HL-60/S4 treated with phorbol 12-myristate 13-acetate at 8.2 ng/mL for 4 days and 3 days (cell line): ENCODE measurements around the gene SLC4A3.

ENCODE experiments used
- in situ Hi-C: fragments of 300-500 bp; cut with MboI; formaldehyde crosslinking; loops from 2 replicates; pipeline ENCODE4 v1.15.0; 2022; ENCODE audit warnings: low sequenced_read_pairs

The SLC4A3 gene

GRCh38 chr2:219627103-219628100 is at the start of gene SLC4A3:
Gene SLC4A3 (plus strand): TSS chr2:219627630. CDS start chr2:219627993, 363 bp downstream.
- in situ Hi-C loops: no loop called here

GRCh38 chr2:219578811-219579613 is 48.4 kb upstream of the SLC4A3 start:
- in situ Hi-C loops: no loop called here

- in situ Hi-C loops: no loop called here
These were observed 46.1 kb upstream of the SLC4A3 start for GRCh38 chr2:219581346-219581745.

- in situ Hi-C loops: no loop called here
These were observed 36.3 kb upstream of the SLC4A3 start for GRCh38 chr2:219591091-219591490.

GRCh38 chr2:219592736-219593135 is 34.7 kb upstream of the SLC4A3 start:
- in situ Hi-C loops: no loop called here

GRCh38 chr2:219593154-219593553 is 34.3 kb upstream of the SLC4A3 start:
- in situ Hi-C loops: no loop called here

- in situ Hi-C loops: no loop called here
These were observed 32.2 kb upstream of the SLC4A3 start for GRCh38 chr2:219595256-219595655.

GRCh38 chr2:219596954-219597551 is 30.4 kb upstream of the SLC4A3 start:
- in situ Hi-C loops: no loop called here

- in situ Hi-C loops: no loop called here
These were observed 29.7 kb upstream of the SLC4A3 start, which contains the start of gene STK11IP for GRCh38 chr2:219597552-219598307. Gene STK11IP (plus strand): TSS chr2:219597857. CDS start chr2:219598120, 263 bp downstream.

- in situ Hi-C loops: no loop called here
These were observed 28.9 kb upstream of the SLC4A3 start for GRCh38 chr2:219598308-219599078.

- in situ Hi-C loops: no loop called here
These were observed 23.7 kb upstream of the SLC4A3 start for GRCh38 chr2:219603771-219604170.

GRCh38 chr2:219605607-219605954 is 21.8 kb upstream of the SLC4A3 start:
- in situ Hi-C loops: no loop called here

- in situ Hi-C loops: no loop called here
These were observed 19.5 kb upstream of the SLC4A3 start for GRCh38 chr2:219607931-219608330.

- in situ Hi-C loops: no loop called here
These were observed 18.9 kb upstream of the SLC4A3 start for GRCh38 chr2:219608399-219608964.

- in situ Hi-C loops: no loop called here
These were observed 18.2 kb upstream of the SLC4A3 start for GRCh38 chr2:219609149-219609750.

GRCh38 chr2:219611306-219611705 is 16.1 kb upstream of the SLC4A3 start:
- in situ Hi-C loops: no loop called here

GRCh38 chr2:219611866-219612576 is 15.4 kb upstream of the SLC4A3 start:
- in situ Hi-C loops: no loop called here

- in situ Hi-C loops: no loop called here
These were observed 14.7 kb upstream of the SLC4A3 start for GRCh38 chr2:219612577-219613286.
